PFSK-1 (cell line): ENCODE results near the gene ZNF474.

Experiments used
- FOXP2 ChIP-seq: optimal IDR thresholded peaks from 2 replicates; pipeline ENCODE3; 2011; ENCODE audit warnings: borderline replicate concordance, control low read depth, inconsistent platforms; ENCODE audit not compliant: insufficient read depth; ENCODE audit errors: extremely low read length, extremely low read depth
- POLR2AphosphoS5 ChIP-seq: IDR thresholded peaks from 2 replicates; pipeline ENCODE4 v1.6.1; 2012; ENCODE audit warnings: low read depth, mild to moderate bottlenecking, control low read depth, low read length, moderate library complexity
- SIN3A ChIP-seq: IDR thresholded peaks from 2 replicates; pipeline ENCODE4 v1.6.1; 2012; ENCODE audit warnings: mild to moderate bottlenecking, low read length, moderate library complexity, borderline replicate concordance; ENCODE audit not compliant: insufficient read depth
- TAF1 ChIP-seq: IDR thresholded peaks from 2 replicates; pipeline ENCODE4 v1.6.1; 2012; ENCODE audit warnings: low read length, control low read depth, borderline replicate concordance; ENCODE audit not compliant: insufficient read depth
- TF ChIP-seq, protein P1 (sequence below), 2 experiments: IDR thresholded peaks; 2 replicates each; pipeline versions ENCODE4 v1.6.1 to v1.8.0; 2011 to 2012; ENCODE audit warnings: low read depth in 2 of 2, low read length in 2 of 2, control low read depth in 1 of 2, inconsistent platforms in 1 of 2, mild to moderate bottlenecking in 1 of 2, moderate library complexity in 1 of 2; ENCODE audit not compliant: insufficient read depth in 1 of 2

The ZNF474 gene

DNA sequence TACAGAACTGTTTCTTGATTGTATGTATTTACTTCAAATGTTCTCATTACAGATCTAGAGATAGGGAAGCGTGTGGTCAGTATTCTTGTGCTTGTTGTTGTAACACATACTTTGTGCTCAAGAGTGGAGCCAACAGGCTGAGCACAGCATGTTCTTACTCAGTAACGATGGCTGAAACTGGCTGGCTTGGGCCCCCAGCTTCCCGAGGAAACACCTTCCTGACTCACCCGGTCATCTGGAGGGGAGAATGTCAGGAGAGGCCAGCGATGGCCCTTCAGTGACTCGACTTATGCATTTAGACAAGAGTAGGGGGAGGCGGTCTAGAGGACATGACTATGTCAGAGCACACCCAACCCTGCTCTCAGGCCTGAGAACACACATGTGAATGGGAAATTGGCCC, 25.6 kb downstream of the ZNF474 start:
- TF ChIP-seq SIN3A (no peak), TAF1 (no peak), POLR2AphosphoS5 (no peak), FOXP2 (no peak)
- TF ChIP-seq, protein P1, sequence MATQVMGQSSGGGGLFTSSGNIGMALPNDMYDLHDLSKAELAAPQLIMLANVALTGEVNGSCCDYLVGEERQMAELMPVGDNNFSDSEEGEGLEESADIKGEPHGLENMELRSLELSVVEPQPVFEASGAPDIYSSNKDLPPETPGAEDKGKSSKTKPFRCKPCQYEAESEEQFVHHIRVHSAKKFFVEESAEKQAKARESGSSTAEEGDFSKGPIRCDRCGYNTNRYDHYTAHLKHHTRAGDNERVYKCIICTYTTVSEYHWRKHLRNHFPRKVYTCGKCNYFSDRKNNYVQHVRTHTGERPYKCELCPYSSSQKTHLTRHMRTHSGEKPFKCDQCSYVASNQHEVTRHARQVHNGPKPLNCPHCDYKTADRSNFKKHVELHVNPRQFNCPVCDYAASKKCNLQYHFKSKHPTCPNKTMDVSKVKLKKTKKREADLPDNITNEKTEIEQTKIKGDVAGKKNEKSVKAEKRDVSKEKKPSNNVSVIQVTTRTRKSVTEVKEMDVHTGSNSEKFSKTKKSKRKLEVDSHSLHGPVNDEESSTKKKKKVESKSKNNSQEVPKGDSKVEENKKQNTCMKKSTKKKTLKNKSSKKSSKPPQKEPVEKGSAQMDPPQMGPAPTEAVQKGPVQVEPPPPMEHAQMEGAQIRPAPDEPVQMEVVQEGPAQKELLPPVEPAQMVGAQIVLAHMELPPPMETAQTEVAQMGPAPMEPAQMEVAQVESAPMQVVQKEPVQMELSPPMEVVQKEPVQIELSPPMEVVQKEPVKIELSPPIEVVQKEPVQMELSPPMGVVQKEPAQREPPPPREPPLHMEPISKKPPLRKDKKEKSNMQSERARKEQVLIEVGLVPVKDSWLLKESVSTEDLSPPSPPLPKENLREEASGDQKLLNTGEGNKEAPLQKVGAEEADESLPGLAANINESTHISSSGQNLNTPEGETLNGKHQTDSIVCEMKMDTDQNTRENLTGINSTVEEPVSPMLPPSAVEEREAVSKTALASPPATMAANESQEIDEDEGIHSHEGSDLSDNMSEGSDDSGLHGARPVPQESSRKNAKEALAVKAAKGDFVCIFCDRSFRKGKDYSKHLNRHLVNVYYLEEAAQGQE (IDR thresholded peaks at IDR 0.05; ENCODE audit: insufficient read depth in 1 of 2, low read depth in 2 of 2, low read length in 2 of 2), result no peak

DNA sequence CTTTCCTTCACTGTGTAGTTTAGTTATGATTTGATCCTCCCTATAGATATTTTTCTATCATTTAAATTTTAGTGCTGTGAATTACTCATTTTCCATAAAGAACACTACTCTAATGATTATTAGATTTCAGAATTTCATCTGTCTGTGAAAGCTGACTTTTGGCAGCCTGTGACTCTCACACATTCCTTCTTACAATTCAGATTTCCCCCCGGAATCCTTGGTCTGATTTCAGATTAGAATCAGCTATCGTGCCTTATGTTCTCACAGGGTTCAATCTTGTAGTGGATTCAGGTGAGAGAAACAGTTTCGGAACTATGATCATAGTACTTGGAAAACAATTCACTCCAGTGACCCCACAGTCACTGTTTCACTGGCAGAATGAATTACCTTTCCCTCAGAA, 26.2 kb downstream of the ZNF474 start:
- no peak for TF ChIP-seq FOXP2
- TF ChIP-seq, protein P1 (IDR thresholded peaks at IDR 0.05; ENCODE audit: insufficient read depth in 1 of 2, low read depth in 2 of 2, low read length in 2 of 2), result no peak
- TF ChIP-seq SIN3A, result no peak
- no peak for TF ChIP-seq TAF1
- TF ChIP-seq POLR2AphosphoS5, result no peak

DNA sequence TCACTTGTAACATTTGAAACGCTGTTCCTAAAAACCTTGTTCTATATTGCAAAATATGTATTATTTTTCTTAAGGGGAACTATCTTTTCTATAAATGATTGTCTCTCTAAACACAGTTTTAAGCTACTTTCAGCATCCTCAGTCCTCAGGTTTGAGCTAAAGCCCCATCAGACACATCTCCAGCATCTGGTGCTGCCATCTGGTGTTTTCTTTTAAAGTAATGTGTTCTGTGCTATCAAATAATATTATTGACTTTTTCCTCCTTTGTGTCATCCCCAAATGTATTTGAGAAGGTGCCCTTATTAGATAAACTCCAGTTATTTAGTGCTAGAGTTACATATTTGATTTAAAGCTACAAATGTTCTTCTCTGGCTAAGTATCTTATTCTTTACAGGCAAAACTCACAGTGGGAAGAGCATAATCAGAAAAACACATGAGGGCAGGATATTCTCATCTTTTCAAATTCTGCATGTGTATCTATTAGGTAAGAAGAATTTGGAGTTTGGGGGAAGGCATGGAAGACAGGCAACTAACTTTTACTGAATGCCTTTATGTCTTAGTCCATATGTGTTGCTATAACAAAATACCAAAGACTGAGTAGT, 27.5 kb downstream of the ZNF474 start:
- TF ChIP-seq, protein P1 (IDR thresholded peaks at IDR 0.05; ENCODE audit: insufficient read depth in 1 of 2, low read depth in 2 of 2, low read length in 2 of 2), result no peak
- TF ChIP-seq POLR2AphosphoS5, result no peak
- TF ChIP-seq FOXP2, result no peak
- no peak for TF ChIP-seq SIN3A
- TF ChIP-seq TAF1, result no peak

DNA sequence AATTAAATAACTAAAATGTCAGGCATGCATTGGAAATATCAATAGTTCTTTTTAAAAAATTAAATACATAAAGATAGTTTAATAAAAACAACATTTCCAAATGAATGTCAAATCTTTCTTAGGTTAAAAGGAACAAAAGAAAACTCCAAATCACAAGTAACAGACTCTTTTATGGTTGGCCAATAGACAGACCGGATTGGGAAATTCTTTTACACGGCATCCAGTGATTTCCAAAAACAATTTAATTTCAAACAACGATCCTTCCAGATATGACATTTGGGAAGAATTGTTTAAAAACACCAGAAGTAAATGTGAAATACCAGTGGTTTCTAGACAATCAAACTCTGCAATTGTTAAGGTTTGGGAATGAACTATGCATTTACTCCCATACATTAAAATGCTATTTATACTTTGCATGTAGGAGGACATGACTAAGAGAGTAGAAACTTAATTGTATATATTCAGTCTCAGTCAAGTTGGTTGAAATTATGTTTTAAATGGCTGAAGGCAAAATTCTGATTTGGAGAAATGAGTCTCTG, 32.8 kb downstream of the ZNF474 start:
- no peak for TF ChIP-seq TAF1
- TF ChIP-seq SIN3A, result no peak
- TF ChIP-seq, protein P1 (IDR thresholded peaks at IDR 0.05; ENCODE audit: insufficient read depth in 1 of 2, low read depth in 2 of 2, low read length in 2 of 2), result no peak
- no peak for TF ChIP-seq FOXP2
- TF ChIP-seq POLR2AphosphoS5, result no peak
